ENCODE measurements around the gene HCFC1.

The HCFC1 gene

GRCh38 chrX:154014429-154015380 is 43.1 kb upstream of the HCFC1 start:
- H3K14ac ChIP-seq (ENCODE audit: low read length in 2 of 2): no peak overlapping the region
- no peak for DNase-seq
- no peak overlapping the region for H2BK5ac ChIP-seq (ENCODE audit: low read depth, low read length, poor library complexity, severe bottlenecking)
- H2AK5ac ChIP-seq (ENCODE audit: low read length, severe bottlenecking): no peak overlapping the region
- H3K23ac ChIP-seq (ENCODE audit: low read length in 2 of 2): no peak overlapping the region
- H3K4me3 ChIP-seq (ENCODE audit: insufficient read depth in 1 of 2, low read depth in 1 of 2, low read length in 2 of 2): no peak overlapping the region
- H3K4ac ChIP-seq (ENCODE audit: low read depth in 1 of 2, low read length in 2 of 2): no peak overlapping the region
- no peak overlapping the region for H2AFZ ChIP-seq (ENCODE audit: low read depth, low read length)
- H3K9me3 ChIP-seq (ENCODE audit: control insufficient read depth, low read length): no peaks in the 10 kb centered on the region
- no peak overlapping the region for H2BK120ac ChIP-seq (ENCODE audit: low read depth, low read length)
- 92% methylated on average over 24 of the region's 24 CpGs for WGBS
- no peak overlapping the region for H2BK12ac ChIP-seq (ENCODE audit: low read length in 2 of 2)
- no peak overlapping the region for H4K8ac ChIP-seq (ENCODE audit: low read length)
- H3K27ac ChIP-seq (ENCODE audit: low read length, poor library complexity, severe bottlenecking): no peak overlapping the region
- H4K91ac ChIP-seq (ENCODE audit: low read length): no peak overlapping the region
- no peak overlapping the region for H2BK15ac ChIP-seq (ENCODE audit: low read depth, poor library complexity, severe bottlenecking)
- H3K9ac ChIP-seq (ENCODE audit: low read length): no peak overlapping the region
- no peak overlapping the region for H3K18ac ChIP-seq (ENCODE audit: low read depth in 1 of 2, low read length in 2 of 2)
- H3K4me1 ChIP-seq (ENCODE audit: control insufficient read depth, insufficient read depth, low read depth, low read length): peaks cover 17% of the 10 kb centered on the region
- peaks cover 0 to 7% of the 10 kb centered on the region in 2 experiments for H3K27me3 ChIP-seq (ENCODE audit: control insufficient read depth in 1 of 2, insufficient read depth in 1 of 2, low read length in 2 of 2)
- peaks cover 17% of the 10 kb centered on the region for H3K79me1 ChIP-seq (replicated peaks; ENCODE audit: low read length, poor library complexity, severe bottlenecking)
- H3K4me2 ChIP-seq (ENCODE audit: low read length, poor library complexity, severe bottlenecking): no peak overlapping the region
- peaks cover 60 to 75% of the 10 kb centered on the region in 2 experiments for H3K36me3 ChIP-seq (ENCODE audit: control insufficient read depth in 1 of 2, insufficient read depth in 2 of 2, low read depth in 1 of 2, low read length in 2 of 2)

GRCh38 chrX:154013614-154014360 is 42.2 kb upstream of the HCFC1 start:
- Histone ChIP-seq H3K18ac (ENCODE audit: low read depth in 1 of 2, low read length in 2 of 2) (no peak overlapping the region), H3K4me1 (ENCODE audit: control insufficient read depth, insufficient read depth, low read depth, low read length) (peaks cover 16% of the 10 kb centered on the region), H2BK12ac (ENCODE audit: low read length in 2 of 2) (no peak overlapping the region), H3K9me3 (ENCODE audit: control insufficient read depth, low read length) (no peaks in the 10 kb centered on the region), H3K14ac (ENCODE audit: low read length in 2 of 2) (no peak overlapping the region), H4K8ac (ENCODE audit: low read length) (no peak overlapping the region), H3K27ac (ENCODE audit: low read length, poor library complexity, severe bottlenecking) (no peak overlapping the region), H3K4me2 (ENCODE audit: low read length, poor library complexity, severe bottlenecking) (no peak overlapping the region), H2AK5ac (ENCODE audit: low read length, severe bottlenecking) (no peak overlapping the region), H2BK5ac (ENCODE audit: low read depth, low read length, poor library complexity, severe bottlenecking) (no peak overlapping the region), H4K91ac (ENCODE audit: low read length) (no peak overlapping the region), H3K36me3 (ENCODE audit: control insufficient read depth in 1 of 2, insufficient read depth in 2 of 2, low read depth in 1 of 2, low read length in 2 of 2) (peaks cover 60 to 75% of the 10 kb centered on the region in 2 experiments), H3K4me3 (ENCODE audit: insufficient read depth in 1 of 2, low read depth in 1 of 2, low read length in 2 of 2) (no peak overlapping the region), H3K79me1 (replicated peaks; ENCODE audit: low read length, poor library complexity, severe bottlenecking) (peaks cover 17% of the 10 kb centered on the region), H3K9ac (ENCODE audit: low read length) (no peak overlapping the region), H2BK15ac (ENCODE audit: low read depth, poor library complexity, severe bottlenecking) (no peak overlapping the region), H3K4ac (ENCODE audit: low read depth in 1 of 2, low read length in 2 of 2) (no peak overlapping the region), H2AFZ (ENCODE audit: low read depth, low read length) (no peak overlapping the region), H3K23ac (ENCODE audit: low read length in 2 of 2) (no peak overlapping the region), H3K27me3 (ENCODE audit: control insufficient read depth in 1 of 2, insufficient read depth in 1 of 2, low read length in 2 of 2) (peaks cover 0 to 7% of the 10 kb centered on the region in 2 experiments), H2BK120ac (ENCODE audit: low read depth, low read length) (no peak overlapping the region)
- 57% methylated on average over 15 of the region's 20 CpGs for WGBS
- DNase-seq: peak; percentile 29

- peaks cover 9% of the 10 kb centered on the region for H3K4me1 ChIP-seq (ENCODE audit: control insufficient read depth, insufficient read depth, low read depth, low read length)
- no peak overlapping the region for H4K8ac ChIP-seq (ENCODE audit: low read length)
- H3K36me3 ChIP-seq (ENCODE audit: control insufficient read depth in 1 of 2, insufficient read depth in 2 of 2, low read depth in 1 of 2, low read length in 2 of 2): peaks cover 57 to 70% of the 10 kb centered on the region in 2 experiments
- peaks cover 17% of the 10 kb centered on the region for H3K79me1 ChIP-seq (replicated peaks; ENCODE audit: low read length, poor library complexity, severe bottlenecking)
- no peak overlapping the region for H4K91ac ChIP-seq (ENCODE audit: low read length)
- H2BK12ac ChIP-seq (ENCODE audit: low read length in 2 of 2): no peak overlapping the region
- H3K9me3 ChIP-seq (ENCODE audit: control insufficient read depth, low read length): no peaks in the 10 kb centered on the region
- no peak overlapping the region for H3K27ac ChIP-seq (ENCODE audit: low read length, poor library complexity, severe bottlenecking)
- peaks cover 0 to 7% of the 10 kb centered on the region in 2 experiments for H3K27me3 ChIP-seq (ENCODE audit: control insufficient read depth in 1 of 2, insufficient read depth in 1 of 2, low read length in 2 of 2)
- no peak overlapping the region for H3K9ac ChIP-seq (ENCODE audit: low read length)
- no peak overlapping the region for H2BK120ac ChIP-seq (ENCODE audit: low read depth, low read length)
- H3K23ac ChIP-seq (ENCODE audit: low read length in 2 of 2): no peak overlapping the region
- H3K4me2 ChIP-seq (ENCODE audit: low read length, poor library complexity, severe bottlenecking): no peak overlapping the region
- H3K4me3 ChIP-seq (ENCODE audit: insufficient read depth in 1 of 2, low read depth in 1 of 2, low read length in 2 of 2): no peak overlapping the region
- H2BK5ac ChIP-seq (ENCODE audit: low read depth, low read length, poor library complexity, severe bottlenecking): no peak overlapping the region
- WGBS: 89% methylated on average over 12 of the region's 17 CpGs
- no peak overlapping the region for H2AK5ac ChIP-seq (ENCODE audit: low read length, severe bottlenecking)
- no peak overlapping the region for H2BK15ac ChIP-seq (ENCODE audit: low read depth, poor library complexity, severe bottlenecking)
- no peak overlapping the region for H3K4ac ChIP-seq (ENCODE audit: low read depth in 1 of 2, low read length in 2 of 2)
- H2AFZ ChIP-seq (ENCODE audit: low read depth, low read length): no peak overlapping the region
- H3K18ac ChIP-seq (ENCODE audit: low read depth in 1 of 2, low read length in 2 of 2): no peak overlapping the region
- no peak for DNase-seq
- H3K14ac ChIP-seq (ENCODE audit: low read length in 2 of 2): no peak overlapping the region
Observed at GRCh38 chrX:154013001-154013421, 41.4 kb upstream of the HCFC1 start.

Data from mesenchymal stem cell (in vitro differentiated cells and primary cell).